C4-2B (cell line): ENCODE data around the gene CUX1.

Source experiments
- ZFX ChIP-seq: fragments of 450-650 bp; IDR thresholded peaks from 2 replicates; pipeline ENCODE4 v1.6.1; 2017
- TF ChIP-seq, protein P1 (sequence below): fragments of 450-650 bp; conservative IDR thresholded peaks from 2 replicates; pipeline ENCODE4 v1.5.1; 2017; ENCODE audit warnings: mild to moderate bottlenecking

DNA sequence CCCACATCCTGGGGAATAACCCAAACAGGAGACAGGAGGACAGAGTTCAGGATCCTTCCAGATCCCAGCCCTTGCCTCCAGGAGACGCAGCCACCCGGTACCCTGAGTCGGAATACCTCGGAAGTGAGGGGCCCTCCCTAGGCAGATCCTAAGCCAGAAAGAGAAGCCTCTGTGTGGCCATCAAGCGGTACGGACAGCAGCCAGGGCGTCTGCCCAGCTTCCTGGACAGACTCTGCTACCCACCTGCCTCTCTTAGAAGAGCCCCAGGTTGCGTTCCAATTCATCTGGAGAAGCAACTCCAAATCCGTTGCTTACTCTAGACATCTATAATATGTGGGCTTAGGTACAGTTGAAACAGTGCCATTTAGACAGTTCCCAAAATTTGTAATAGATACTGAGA lies 249.1 kb downstream of the CUX1 start:
- TF ChIP-seq, protein P1, sequence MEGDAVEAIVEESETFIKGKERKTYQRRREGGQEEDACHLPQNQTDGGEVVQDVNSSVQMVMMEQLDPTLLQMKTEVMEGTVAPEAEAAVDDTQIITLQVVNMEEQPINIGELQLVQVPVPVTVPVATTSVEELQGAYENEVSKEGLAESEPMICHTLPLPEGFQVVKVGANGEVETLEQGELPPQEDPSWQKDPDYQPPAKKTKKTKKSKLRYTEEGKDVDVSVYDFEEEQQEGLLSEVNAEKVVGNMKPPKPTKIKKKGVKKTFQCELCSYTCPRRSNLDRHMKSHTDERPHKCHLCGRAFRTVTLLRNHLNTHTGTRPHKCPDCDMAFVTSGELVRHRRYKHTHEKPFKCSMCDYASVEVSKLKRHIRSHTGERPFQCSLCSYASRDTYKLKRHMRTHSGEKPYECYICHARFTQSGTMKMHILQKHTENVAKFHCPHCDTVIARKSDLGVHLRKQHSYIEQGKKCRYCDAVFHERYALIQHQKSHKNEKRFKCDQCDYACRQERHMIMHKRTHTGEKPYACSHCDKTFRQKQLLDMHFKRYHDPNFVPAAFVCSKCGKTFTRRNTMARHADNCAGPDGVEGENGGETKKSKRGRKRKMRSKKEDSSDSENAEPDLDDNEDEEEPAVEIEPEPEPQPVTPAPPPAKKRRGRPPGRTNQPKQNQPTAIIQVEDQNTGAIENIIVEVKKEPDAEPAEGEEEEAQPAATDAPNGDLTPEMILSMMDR = no peak
- no peak for TF ChIP-seq ZFX
